Mesothelial cell of epicardium (in vitro differentiated cells): ENCODE data around the gene OBSCN. TPM values are rescaled to one million over a fixed set of nuclear protein-coding genes. Genes with fewer than 3 reads are reported as not detected.

Experiments
- DNase-seq, 2 experiments: peaks; one replicate each; pipeline ENCODE4 v3.0.0; 2021; ENCODE audit warnings: low spot score in 2 of 2; ENCODE audit not compliant: unreplicated experiment in 2 of 2
- H3K27ac Mint-ChIP-seq: 2 replicates; pipeline ENCODE4 v1.8.0; 2021; ENCODE audit warnings: mixed read lengths
- H3K27me3 Mint-ChIP-seq: 2 replicates; pipeline ENCODE4 v1.8.0; 2021; ENCODE audit warnings: low read depth, mixed read lengths
- H3K36me3 Mint-ChIP-seq: 2 replicates; pipeline ENCODE4 v1.8.0; 2021; ENCODE audit warnings: mixed read lengths
- H3K4me1 Mint-ChIP-seq: 2 replicates; pipeline ENCODE4 v1.8.0; 2021; ENCODE audit warnings: mixed read lengths
- H3K4me3 Mint-ChIP-seq: 2 replicates; pipeline ENCODE4 v1.8.0; 2021; ENCODE audit warnings: mild to moderate bottlenecking, moderate library complexity, mixed read lengths
- H3K9me3 Mint-ChIP-seq: 2 replicates; pipeline ENCODE4 v1.8.0; 2021; ENCODE audit warnings: mixed read lengths
- microRNA-seq: library from miRNA; unstranded; fragments of <30 nt; microRNA quantifications from one replicate; pipeline ENCODE4 v1.2.0, GENCODE V29; 2021; ENCODE audit warnings: inconsistent platforms, mixed read lengths
- total RNA-seq: library from RNA; stranded (reverse); gene quantifications from 3 replicates; pipeline ENCODE4 v1.2.1, GENCODE V29; 2021
- TF ChIP-seq, protein P1 (sequence below): fragments of 200-600 bp; sonication (generic); IDR thresholded peaks from one replicate; pipeline ENCODE4 v1.5.0; 2021; ENCODE audit warnings: antibody characterized with exemption; ENCODE audit not compliant: unreplicated experiment

The OBSCN gene
- total RNA-seq, 1 donor from 2014 or later: 113 TPM

GRCh38 chr1:228426518-228427175 lies 218.8 kb downstream of the OBSCN start:
- Mint-ChIP-seq H3K27me3 (no peaks in the 10 kb centered on the region), H3K4me3 (no peak overlapping the region), H3K27ac (no peak overlapping the region), H3K36me3 (no peaks in the 10 kb centered on the region), H3K9me3 (no peaks in the 10 kb centered on the region), H3K4me1 (peaks cover 9% of the 10 kb centered on the region)
- DNase-seq: no peak
- TF ChIP-seq, protein P1, sequence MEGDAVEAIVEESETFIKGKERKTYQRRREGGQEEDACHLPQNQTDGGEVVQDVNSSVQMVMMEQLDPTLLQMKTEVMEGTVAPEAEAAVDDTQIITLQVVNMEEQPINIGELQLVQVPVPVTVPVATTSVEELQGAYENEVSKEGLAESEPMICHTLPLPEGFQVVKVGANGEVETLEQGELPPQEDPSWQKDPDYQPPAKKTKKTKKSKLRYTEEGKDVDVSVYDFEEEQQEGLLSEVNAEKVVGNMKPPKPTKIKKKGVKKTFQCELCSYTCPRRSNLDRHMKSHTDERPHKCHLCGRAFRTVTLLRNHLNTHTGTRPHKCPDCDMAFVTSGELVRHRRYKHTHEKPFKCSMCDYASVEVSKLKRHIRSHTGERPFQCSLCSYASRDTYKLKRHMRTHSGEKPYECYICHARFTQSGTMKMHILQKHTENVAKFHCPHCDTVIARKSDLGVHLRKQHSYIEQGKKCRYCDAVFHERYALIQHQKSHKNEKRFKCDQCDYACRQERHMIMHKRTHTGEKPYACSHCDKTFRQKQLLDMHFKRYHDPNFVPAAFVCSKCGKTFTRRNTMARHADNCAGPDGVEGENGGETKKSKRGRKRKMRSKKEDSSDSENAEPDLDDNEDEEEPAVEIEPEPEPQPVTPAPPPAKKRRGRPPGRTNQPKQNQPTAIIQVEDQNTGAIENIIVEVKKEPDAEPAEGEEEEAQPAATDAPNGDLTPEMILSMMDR: no peak

GRCh38 chr1:228428412-228428811 lies 220.6 kb downstream of the OBSCN start:
- H3K27me3 Mint-ChIP-seq: no peaks in the 10 kb centered on the region
- TF ChIP-seq, protein P1: no peak
- H3K4me1 Mint-ChIP-seq: peaks cover 11% of the 10 kb centered on the region
- H3K27ac Mint-ChIP-seq: no peak overlapping the region
- no peak overlapping the region for H3K4me3 Mint-ChIP-seq
- DNase-seq: no peak
- H3K36me3 Mint-ChIP-seq: no peaks in the 10 kb centered on the region
- no peaks in the 10 kb centered on the region for H3K9me3 Mint-ChIP-seq

Small RNA genes lying within 50 kb of the gene (microRNA-seq; reads per million reads assigned to microRNA genes)
- gene MIR6742: 0.88 reads per million

Other genes starting within 250 kb of the OBSCN start
- 0.09 to 0.16 TPM in 2 of 3 replicates, not detected in the other for gene WNT3A, start 201.0 kb upstream of the OBSCN start, total RNA-seq
- gene ARF1, start 125.3 kb upstream of the OBSCN start, total RNA-seq: 255 to 277 TPM (median 262 TPM) in 3 replicates
- gene C1orf35, start 104.7 kb upstream of the OBSCN start, total RNA-seq: 19.3 to 20.9 TPM (median 20.2 TPM) in 3 replicates
- 53.9 to 56.9 TPM (median 54.2 TPM) in 3 replicates for gene MRPL55, start 98.7 kb upstream of the OBSCN start, total RNA-seq
- gene GUK1, start 67.8 kb upstream of the OBSCN start, total RNA-seq: 129 to 136 TPM (median 135 TPM) in 3 replicates
- gene GJC2, start 58.1 kb upstream of the OBSCN start, total RNA-seq: 2.5 to 2.6 TPM (median 2.5 TPM) in 3 replicates
- gene IBA57, start 42.2 kb upstream of the OBSCN start, total RNA-seq: 10.8 to 14.2 TPM (median 11.8 TPM) in 3 replicates
- gene TRIM11, start 198.8 kb downstream of the OBSCN start, total RNA-seq: 39.7 to 40.4 TPM (median 40.2 TPM) in 3 replicates
- gene TRIM17, start 208.8 kb downstream of the OBSCN start, total RNA-seq: 28.2 to 30.6 TPM (median 28.8 TPM) in 3 replicates